Ishikawa (cell line): ENCODE data around the gene MOGAT3.

Experiments
- EGR1 ChIP-seq: IDR thresholded peaks from 2 replicates; pipeline ENCODE4 v1.6.1; 2012
- MAX ChIP-seq: IDR thresholded peaks from 2 replicates; pipeline ENCODE4 v1.6.1; 2012
- RAD21 ChIP-seq: IDR thresholded peaks from 2 replicates; pipeline ENCODE4 v1.6.1; 2012; ENCODE audit warnings: low read depth
- REST ChIP-seq: IDR thresholded peaks from 2 replicates; pipeline ENCODE4 v1.6.1; 2012; ENCODE audit warnings: low read depth, mild to moderate bottlenecking
- TEAD4 ChIP-seq: IDR thresholded peaks from 2 replicates; pipeline ENCODE4 v1.6.1; 2012
- USF1 ChIP-seq: IDR thresholded peaks from 2 replicates; pipeline ENCODE4 v1.6.1; 2012
- YY1 ChIP-seq: IDR thresholded peaks from 2 replicates; pipeline ENCODE4 v1.6.1; 2012; ENCODE audit warnings: low read depth

GRCh38 chr7:101165958-101166647, 34.7 kb downstream of the MOGAT3 start:
- TF ChIP-seq RAD21: no peak
- TF ChIP-seq YY1: no peak
- no peak for TF ChIP-seq MAX
- no peak for TF ChIP-seq REST
- no peak for TF ChIP-seq EGR1
- TF ChIP-seq USF1: no peak
- no peak for TF ChIP-seq TEAD4
